Measurements from ENCODE around the gene CNN2. TPM values are rescaled to one million over a fixed set of nuclear protein-coding genes. Genes with fewer than 3 reads are reported as not detected.
A peak's percentile ranks its signal among the peaks of the same experiment; 100 is the strongest.

The CNN2 gene
- total and polyA plus RNA-seq, 3 donors from 2014 or later, result 19.1 to 36.4 (median 28.0) TPM

- no peaks in the 10 kb centered on the region for H3K27me3 ChIP-seq
- intact Hi-C loops (cut with DNase I; ENCODE audit: low total_unique reads), result no loop called here
- H3K36me3 ChIP-seq (ENCODE audit: low read depth, missing control alignments), result no peaks in the 10 kb centered on the region
- DNase-seq, result peak; percentile 65
- H3K4me1 ChIP-seq, result no peaks in the 10 kb centered on the region
- H3K27ac ChIP-seq, result no peak overlapping the region
- WGBS, 2 donors, result 4 to 13% methylated on average over 8 to 18 of the region's 20 CpGs
- H3K4me3 ChIP-seq, result no peak overlapping the region
- peak; percentile 69 to 88 (median 86) for TF ChIP-seq CTCF (IDR thresholded peaks at IDR 0.05)
- no peak for TF ChIP-seq POLR2A (IDR thresholded peaks at IDR 0.05)
- no peaks in the 10 kb centered on the region for H3K9me3 ChIP-seq
These were observed 24.8 kb upstream of the CNN2 start for GRCh38 chr19:1001538-1002166.

- H3K27ac ChIP-seq, result no peak overlapping the region
- WGBS, 2 donors, result 73 to 84% methylated on average over 4 of the region's 4 CpGs
- intact Hi-C loops (cut with DNase I; ENCODE audit: low total_unique reads), result no loop called here
- H3K4me1 ChIP-seq, result no peaks in the 10 kb centered on the region
- no peak overlapping the region for H3K4me3 ChIP-seq
- TF ChIP-seq POLR2A (IDR thresholded peaks at IDR 0.05), result no peak
- no peak for TF ChIP-seq CTCF (IDR thresholded peaks at IDR 0.05)
- DNase-seq, result no peak
- H3K9me3 ChIP-seq, result no peaks in the 10 kb centered on the region
- H3K36me3 ChIP-seq (ENCODE audit: low read depth, missing control alignments), result no peaks in the 10 kb centered on the region
- no peaks in the 10 kb centered on the region for H3K27me3 ChIP-seq
These were observed 23.8 kb upstream of the CNN2 start for GRCh38 chr19:1002600-1002999.

GRCh38 chr19:1003283-1003682, 23.1 kb upstream of the CNN2 start:
- no peak for TF ChIP-seq CTCF (IDR thresholded peaks at IDR 0.05)
- no peak for TF ChIP-seq POLR2A (IDR thresholded peaks at IDR 0.05)
- Histone ChIP-seq H3K36me3 (ENCODE audit: low read depth, missing control alignments) (no peaks in the 10 kb centered on the region), H3K27ac (no peak overlapping the region), H3K4me3 (no peak overlapping the region), H3K4me1 (no peaks in the 10 kb centered on the region), H3K27me3 (no peaks in the 10 kb centered on the region), H3K9me3 (no peaks in the 10 kb centered on the region)
- intact Hi-C loops (cut with DNase I; ENCODE audit: low total_unique reads), result no loop called here
- 88% methylated on average over 37 of the region's 37 CpGs; no CpG with 5 or more reads in 1 of the 2 donors for WGBS, 2 donors
- no peak for DNase-seq

- Histone ChIP-seq H3K27me3 (no peaks in the 10 kb centered on the region), H3K4me3 (no peak overlapping the region), H3K9me3 (no peaks in the 10 kb centered on the region), H3K4me1 (no peaks in the 10 kb centered on the region), H3K27ac (no peak overlapping the region), H3K36me3 (ENCODE audit: low read depth, missing control alignments) (no peaks in the 10 kb centered on the region)
- intact Hi-C loops (cut with DNase I; ENCODE audit: low total_unique reads), result no loop called here
- WGBS, 2 donors, result 71 to 90% methylated on average over 2 to 28 of the region's 32 CpGs
- no peak for DNase-seq
- TF ChIP-seq CTCF (IDR thresholded peaks at IDR 0.05), result no peak
- no peak for TF ChIP-seq POLR2A (IDR thresholded peaks at IDR 0.05)
These were observed 22.1 kb upstream of the CNN2 start for GRCh38 chr19:1004204-1004802.
